GM18511 (cell line): ENCODE measurements around the gene HCRT.
"Not testable (repeated sequence)": the region's sequence is repeated elsewhere in the genome, so short reads cannot be mapped to it uniquely, and the experiment has no call there.

Source experiments
- ATAC-seq: cut with Tn5 transposase; IDR thresholded peaks from one replicate; pipeline ENCODE4 v1.9.1; 2021; ENCODE audit warnings: mild to moderate bottlenecking, moderate library complexity; ENCODE audit not compliant: unreplicated experiment

HCRT gene

DNA sequence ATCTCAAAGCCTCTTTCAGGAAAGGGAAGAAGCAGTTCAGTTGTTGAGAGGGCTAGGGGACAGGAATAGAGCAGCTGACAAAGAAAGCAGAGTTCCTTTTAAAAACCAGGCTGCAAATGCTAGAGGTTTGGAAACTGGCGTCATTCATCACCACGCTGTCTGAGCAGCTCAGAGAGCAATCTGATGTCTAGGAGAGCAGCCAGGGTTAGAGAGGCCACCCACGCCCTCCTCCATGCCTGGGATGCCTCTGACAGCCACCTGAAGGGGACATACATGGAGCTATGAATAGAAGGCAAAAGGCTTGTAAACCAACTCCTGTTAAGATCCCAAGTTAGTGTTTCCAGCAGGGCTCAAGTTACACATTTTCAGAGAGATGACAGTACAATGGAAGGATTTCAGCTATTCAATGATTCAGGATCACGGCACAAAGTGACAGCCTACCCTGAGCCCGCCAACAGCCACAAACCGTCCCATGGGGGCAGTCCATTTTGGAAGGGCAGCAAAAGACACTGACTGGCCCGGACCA, 42.8 kb downstream of the HCRT start:
- ATAC-seq = no peak

- ATAC-seq = no peak
Measured at GRCh38 chr17:42141382-42141781, 43.9 kb downstream of the HCRT start.

DNA sequence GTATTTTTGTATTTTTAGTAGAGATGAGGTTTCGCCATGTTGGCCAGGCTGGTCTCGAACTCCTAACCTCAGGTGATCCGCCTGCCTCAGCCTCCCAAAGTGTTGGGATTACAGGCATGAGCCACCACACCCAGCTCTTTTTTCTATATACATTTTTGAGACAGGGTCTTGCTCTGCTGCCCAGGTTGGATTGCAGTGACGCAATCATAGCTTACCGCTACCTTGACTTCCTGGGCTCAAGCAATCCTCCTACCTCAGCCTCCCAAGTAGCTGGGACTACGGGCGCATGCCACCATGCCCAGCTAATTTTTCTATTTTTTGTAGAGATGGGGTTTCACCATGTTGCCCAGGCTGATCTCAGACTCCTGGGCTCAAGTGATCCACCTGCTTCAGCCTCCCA, 44.6 kb downstream of the HCRT start:
- not testable (repeated sequence) for ATAC-seq

DNA sequence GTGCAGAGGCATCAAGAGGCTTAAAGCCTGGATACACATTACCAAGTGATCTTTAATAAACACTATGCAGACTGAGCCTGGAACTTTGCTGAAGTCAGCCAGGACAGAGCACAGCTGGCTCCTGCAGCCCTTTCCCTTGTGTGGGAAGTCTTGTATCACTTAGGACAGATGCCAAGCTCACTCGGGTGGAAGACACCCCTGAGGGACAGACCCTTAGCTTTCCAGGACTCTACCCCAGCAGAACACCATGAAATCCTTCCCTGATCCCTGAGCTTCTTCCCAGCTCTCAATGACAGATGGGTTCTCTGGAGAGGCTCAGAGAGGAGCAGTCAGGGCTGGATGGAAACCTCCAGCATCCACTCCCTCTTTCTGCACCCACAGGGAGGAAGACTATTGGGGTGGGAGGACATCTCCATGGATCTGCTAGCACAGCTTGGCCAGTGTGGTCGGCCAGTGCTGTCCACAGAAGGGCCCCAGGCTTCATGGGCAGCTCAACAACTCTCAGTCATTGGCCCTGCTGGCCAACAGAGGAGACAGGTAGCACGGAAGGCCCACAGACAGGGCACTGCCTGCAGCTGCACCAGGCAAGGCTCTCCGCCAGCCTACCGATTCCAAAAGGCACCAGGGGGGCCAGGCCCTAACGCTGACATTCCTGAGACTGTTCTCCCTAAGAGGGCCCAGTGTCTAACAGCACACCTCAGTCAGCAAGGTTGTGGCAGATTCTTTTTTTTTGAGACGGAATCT, 46.3 kb downstream of the HCRT start:
- ATAC-seq = no peak

GRCh38 chr17:42136654-42137051, 48.6 kb downstream of the HCRT start:
- ATAC-seq = no peak

DNA sequence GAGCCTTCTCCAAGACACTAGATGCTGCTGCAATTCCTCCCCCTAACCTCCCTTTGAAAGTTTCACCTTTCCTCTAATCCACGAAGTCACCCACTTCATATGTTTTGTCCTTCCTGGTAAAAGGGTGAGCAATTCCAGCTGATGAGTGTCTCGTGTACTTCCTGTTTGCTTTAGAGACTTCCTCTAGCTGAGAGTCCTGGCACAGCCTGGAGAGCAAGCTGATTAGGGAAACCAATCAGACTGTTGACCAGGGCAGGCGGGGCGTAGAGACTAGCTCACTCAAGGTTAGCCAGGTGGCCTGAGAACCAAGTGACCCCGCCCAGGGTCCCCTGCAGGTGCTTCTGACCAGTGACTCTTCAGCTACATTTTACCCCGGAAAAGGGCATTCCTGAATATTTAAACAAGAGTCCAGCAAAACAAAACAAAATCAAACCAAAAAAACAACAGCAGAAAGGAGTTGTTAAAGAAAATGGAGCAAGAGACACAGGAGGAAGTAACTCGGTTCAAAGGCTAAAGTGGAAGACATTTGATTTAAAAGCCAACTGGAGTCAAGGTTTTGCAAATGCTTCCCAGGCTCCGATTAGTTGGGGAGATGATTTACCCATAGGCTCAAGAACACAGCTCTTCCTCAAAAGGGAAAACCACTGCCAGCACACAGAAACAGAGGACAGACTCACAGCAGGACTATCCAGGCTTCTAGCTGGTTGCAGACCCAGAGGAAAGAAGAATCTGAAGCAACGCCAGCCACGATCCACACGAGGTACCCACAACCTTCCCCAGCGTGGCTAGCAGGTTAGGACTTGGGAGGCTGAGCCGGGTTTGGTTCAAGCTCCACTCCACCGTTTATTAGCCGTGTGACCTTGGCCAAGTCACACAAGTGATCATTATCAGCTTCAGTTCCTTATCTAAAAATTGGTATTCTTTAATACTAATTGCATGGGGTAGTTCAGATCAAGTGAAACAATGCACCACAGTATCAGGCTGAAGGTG, 49.3 kb downstream of the HCRT start:
- ATAC-seq = no peak

DNA sequence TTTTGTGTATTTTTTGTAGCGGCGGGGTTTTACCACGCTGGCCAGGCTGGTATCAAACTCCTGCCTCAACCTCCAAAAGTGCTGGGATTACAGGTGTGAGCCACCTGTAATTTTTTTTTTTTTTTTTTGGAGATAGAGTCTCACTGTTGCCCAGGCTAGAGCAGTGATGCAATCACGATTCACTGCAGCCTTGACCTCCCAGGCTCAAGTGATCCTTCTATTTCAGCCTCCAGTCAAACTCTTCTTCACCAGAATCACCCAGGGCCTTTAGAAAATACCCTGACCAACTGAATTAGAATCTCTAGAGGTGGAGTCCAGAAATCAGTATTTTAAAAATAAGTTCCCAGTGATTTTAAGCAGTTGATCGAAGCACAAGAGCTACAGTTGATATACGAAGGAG, 50.1 kb downstream of the HCRT start:
- no peak for ATAC-seq
